B cell (primary cell): ENCODE measurements around the gene HSPE1. TPM values are rescaled to one million over a fixed set of nuclear protein-coding genes. Genes with fewer than 3 reads are reported as not detected.

ENCODE experiments used
- ATAC-seq: fragments of 200-7000 bp; cut with Tn5 transposase; one replicate; pipeline ENCODE4 v1.10.0; 2021; ENCODE audit warnings: low read depth, mild to moderate bottlenecking, moderate number of reproducible peaks, moderate library complexity
- CTCF ChIA-PET: fragments of 350-600 bp; sonication (Branson Sonifier 250); formaldehyde crosslinking; loops from one replicate; lab custom pipeline; 2021; ENCODE audit warnings: antibody characterized with exemption, inconsistent platforms; lab: Charles Lee
- POLR2A ChIA-PET: fragments of 350-600 bp; sonication (Branson Sonifier 250); formaldehyde crosslinking; loops from one replicate; lab custom pipeline; 2021; ENCODE audit warnings: antibody characterized with exemption; lab: Charles Lee
- DNase-seq: peaks from one replicate; pipeline ENCODE4 v3.0.0; 2013
- H2AFZ ChIP-seq: 2 replicates; pipeline ENCODE4 v1.6.1; 2012; ENCODE audit warnings: mild to moderate bottlenecking, low read depth, low read length; ENCODE audit not compliant: insufficient read depth, poor library complexity, severe bottlenecking
- H3K27ac ChIP-seq, 2 donors: 1 replicate in 1 of 2; 2 replicates in 1 of 2; pipeline ENCODE4 v1.5.1; 2012 to 2013; ENCODE audit warnings: low read length in 2 of 2, mild to moderate bottlenecking in 2 of 2, moderate library complexity in 1 of 2
- H3K27me3 ChIP-seq, 4 experiments: fragments of 200-600 bp in 1 of 4; sonication (generic) in 1 of 4; replicated peaks in 1 of 4; 1 replicate in 2 of 4; 2 replicates in 2 of 4; pipeline versions ENCODE4 v1.6.1 to v1.7.0; 2013 to 2016; ENCODE audit warnings: low read length in 3 of 4, mild to moderate bottlenecking in 2 of 4, mixed read lengths in 1 of 4, moderate library complexity in 1 of 4; ENCODE audit not compliant: insufficient read depth in 4 of 4, control insufficient read depth in 3 of 4; ENCODE audit errors: control extremely low read depth in 1 of 4
- H3K36me3 ChIP-seq, 2 experiments: replicated peaks in 1 of 2; 1 replicate in 1 of 2; 2 replicates in 1 of 2; pipeline versions ENCODE4 v1.6.1 to v1.7.1; 2013; ENCODE audit warnings: low read length in 1 of 2; ENCODE audit not compliant: insufficient read depth in 2 of 2, control insufficient read depth in 1 of 2; ENCODE audit errors: control extremely low read depth in 1 of 2, extremely low read depth in 1 of 2
- H3K4me1 ChIP-seq, 2 donors: fragments of 200-600 bp in 1 of 2; sonication (generic) in 1 of 2; 1 replicate in 1 of 2; 2 replicates in 1 of 2; pipeline versions ENCODE4 v1.5.1 to v1.6.1; 2013 to 2017; ENCODE audit warnings: low read length in 2 of 2; ENCODE audit not compliant: control insufficient read depth in 2 of 2, insufficient read depth in 2 of 2
- H3K4me2 ChIP-seq: replicated peaks from 2 replicates; pipeline ENCODE3; 2012; ENCODE audit warnings: mild to moderate bottlenecking, low read depth, low read length; ENCODE audit not compliant: poor library complexity, severe bottlenecking
- H3K4me3 ChIP-seq, 5 experiments: fragments of 200-600 bp in 1 of 5; sonication (generic) in 1 of 5; 1 replicate in 3 of 5; 2 replicates in 2 of 5; pipeline versions ENCODE4 v1.5.1 to v1.7.0; 2011 to 2016; ENCODE audit warnings: low read length in 4 of 5, mild to moderate bottlenecking in 4 of 5, low read depth in 2 of 5, control low read depth in 1 of 5, moderate library complexity in 1 of 5; ENCODE audit not compliant: insufficient read depth in 1 of 5; ENCODE audit errors: control extremely low read depth in 1 of 5, extremely low read depth in 1 of 5
- H3K79me2 ChIP-seq: fragments of 200-600 bp; sonication (generic); one replicate; pipeline ENCODE4 v1.6.0; 2016; ENCODE audit warnings: low read length; ENCODE audit not compliant: control insufficient read depth, insufficient read depth
- H3K9ac ChIP-seq: fragments of 200-600 bp; sonication (generic); 2 replicates; pipeline ENCODE4 v1.6.1; 2017; ENCODE audit warnings: mild to moderate bottlenecking, low read length, moderate library complexity
- H3K9me3 ChIP-seq, 3 donors: one replicate each; pipeline versions ENCODE4 v1.6.1 to v1.7.1; 2013; ENCODE audit warnings: low read length in 2 of 3; ENCODE audit not compliant: control insufficient read depth in 2 of 3, insufficient read depth in 1 of 3; ENCODE audit errors: control extremely low read depth in 1 of 3
- H4K20me1 ChIP-seq: 2 replicates; pipeline ENCODE4 v1.6.0; 2012; ENCODE audit warnings: mild to moderate bottlenecking, low read length; ENCODE audit not compliant: insufficient read depth, control insufficient read depth, poor library complexity, severe bottlenecking
- H3K27ac Mint-ChIP-seq: one replicate; pipeline ENCODE4 v1.8.0; 2021; ENCODE audit warnings: mixed read lengths
- H3K27me3 Mint-ChIP-seq: one replicate; pipeline ENCODE4 v1.8.0; 2021; ENCODE audit warnings: mixed read lengths
- H3K4me1 Mint-ChIP-seq: one replicate; pipeline ENCODE4 v1.8.0; 2021; ENCODE audit warnings: mixed read lengths
- H3K4me3 Mint-ChIP-seq: one replicate; pipeline ENCODE4 v1.8.0; 2021; ENCODE audit warnings: mixed read lengths
- H3K9me3 Mint-ChIP-seq: one replicate; pipeline ENCODE4 v1.8.0; 2022; ENCODE audit warnings: mixed read lengths; ENCODE audit not compliant: insufficient read depth
- EZH2 ChIP-seq: IDR thresholded peaks from 2 replicates; pipeline ENCODE4 v1.6.1; 2012; ENCODE audit warnings: borderline replicate concordance, low read depth, mild to moderate bottlenecking, moderate library complexity, low read length; ENCODE audit not compliant: insufficient read depth, poor library complexity, severe bottlenecking
- WGBS: methylation state at CpG from one replicate; pipeline ENCODE4 v1.1.5; 2013; ENCODE audit warnings: missing lambda C conversion rate; ENCODE audit not compliant: insufficient coverage; 5-methylcytosine and 5-hydroxymethylcytosine counted together
- intact Hi-C: fragments of 100-400 bp; cut with micrococcal nuclease; formaldehyde crosslinking; loops from one replicate; pipeline ENCODE4 v1.10.0; 2022
- polyA plus RNA-seq: library from polyadenylated mRNA; depleted of rRNA; stranded (reverse); fragments of >200 nt; gene quantifications from 2 replicates; pipeline ENCODE4 v1.2.3, GENCODE V29; 2012
- total RNA-seq, 2 donors: library from RNA; stranded (reverse); fragments of 120-200 nt in 1 of 2; gene quantifications; 1 replicate in 1 of 2; 2 replicates in 1 of 2; pipeline versions ENCODE4 v1.2.3 to v1.2.4, GENCODE V29; 2013 to 2022
- TF ChIP-seq, protein P1 (sequence below): fragments of 200-600 bp; IDR thresholded peaks from one replicate; pipeline ENCODE4 v1.8.0; 2022; ENCODE audit warnings: antibody characterized with exemption, mild to moderate bottlenecking

Gene HSPE1
- total and polyA plus RNA-seq, 2 donors (not counting 1 experiment from before 2014, with no cell fraction given) = 46.2 to 49.8 TPM

DNA sequence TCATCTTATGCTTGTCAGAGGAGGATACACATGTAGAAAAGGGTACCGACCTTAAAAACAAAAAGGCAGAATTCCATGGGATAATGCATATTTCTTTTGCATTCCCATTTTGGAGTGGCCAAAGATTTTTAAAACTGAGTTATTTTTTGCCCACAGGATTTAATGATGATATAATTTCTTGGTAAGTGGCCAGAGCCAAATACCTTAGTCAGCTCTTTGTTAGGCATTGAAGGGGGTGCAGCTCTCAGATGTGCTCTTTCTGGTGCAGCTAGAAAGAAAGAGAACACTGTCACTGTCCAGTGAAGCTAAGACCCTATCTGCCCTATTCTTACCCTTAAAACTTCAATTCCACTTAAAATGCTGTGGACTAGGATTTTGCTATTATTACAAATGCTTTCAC, 36.0 kb upstream of the HSPE1 start:
- no peaks in the 10 kb centered on the region for H3K27me3 ChIP-seq
- peaks cover 24% of the 10 kb centered on the region for H4K20me1 ChIP-seq
- TF ChIP-seq, protein P1, sequence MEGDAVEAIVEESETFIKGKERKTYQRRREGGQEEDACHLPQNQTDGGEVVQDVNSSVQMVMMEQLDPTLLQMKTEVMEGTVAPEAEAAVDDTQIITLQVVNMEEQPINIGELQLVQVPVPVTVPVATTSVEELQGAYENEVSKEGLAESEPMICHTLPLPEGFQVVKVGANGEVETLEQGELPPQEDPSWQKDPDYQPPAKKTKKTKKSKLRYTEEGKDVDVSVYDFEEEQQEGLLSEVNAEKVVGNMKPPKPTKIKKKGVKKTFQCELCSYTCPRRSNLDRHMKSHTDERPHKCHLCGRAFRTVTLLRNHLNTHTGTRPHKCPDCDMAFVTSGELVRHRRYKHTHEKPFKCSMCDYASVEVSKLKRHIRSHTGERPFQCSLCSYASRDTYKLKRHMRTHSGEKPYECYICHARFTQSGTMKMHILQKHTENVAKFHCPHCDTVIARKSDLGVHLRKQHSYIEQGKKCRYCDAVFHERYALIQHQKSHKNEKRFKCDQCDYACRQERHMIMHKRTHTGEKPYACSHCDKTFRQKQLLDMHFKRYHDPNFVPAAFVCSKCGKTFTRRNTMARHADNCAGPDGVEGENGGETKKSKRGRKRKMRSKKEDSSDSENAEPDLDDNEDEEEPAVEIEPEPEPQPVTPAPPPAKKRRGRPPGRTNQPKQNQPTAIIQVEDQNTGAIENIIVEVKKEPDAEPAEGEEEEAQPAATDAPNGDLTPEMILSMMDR = no peak
- TF ChIP-seq EZH2 = no peak
- no peak overlapping the region for H3K4me3 ChIP-seq
- peaks cover 51% of the 10 kb centered on the region for H3K79me2 ChIP-seq
- Mint-ChIP-seq H3K4me1 (peaks cover 3% of the 10 kb centered on the region), H3K4me3 (no peak overlapping the region), H3K9me3 (no peaks in the 10 kb centered on the region), H3K27ac (no peak overlapping the region), H3K27me3 (no peaks in the 10 kb centered on the region)
- H3K36me3 ChIP-seq = peaks cover 8 to 66% of the 10 kb centered on the region in 2 experiments
- no peaks in the 10 kb centered on the region for H3K9me3 ChIP-seq
- no peak overlapping the region for H2AFZ ChIP-seq
- no peak for ATAC-seq
- ChIA-PET POLR2A (interaction anchor here (0.7 kb wide), 1 partner anchor 413 kb away, joined by 5 read pairs; no protein-coding TSS in a partner anchor), CTCF (no interaction called here)
- H3K9ac ChIP-seq = no peak overlapping the region
- no peak overlapping the region for H3K27ac ChIP-seq
- no peak overlapping the region for H3K4me2 ChIP-seq
- WGBS = 100% methylated on average over 1 of the region's 1 CpG
- intact Hi-C loops = no loop called here
- no peak for DNase-seq
- H3K4me1 ChIP-seq = no peaks in the 10 kb centered on the region

DNA sequence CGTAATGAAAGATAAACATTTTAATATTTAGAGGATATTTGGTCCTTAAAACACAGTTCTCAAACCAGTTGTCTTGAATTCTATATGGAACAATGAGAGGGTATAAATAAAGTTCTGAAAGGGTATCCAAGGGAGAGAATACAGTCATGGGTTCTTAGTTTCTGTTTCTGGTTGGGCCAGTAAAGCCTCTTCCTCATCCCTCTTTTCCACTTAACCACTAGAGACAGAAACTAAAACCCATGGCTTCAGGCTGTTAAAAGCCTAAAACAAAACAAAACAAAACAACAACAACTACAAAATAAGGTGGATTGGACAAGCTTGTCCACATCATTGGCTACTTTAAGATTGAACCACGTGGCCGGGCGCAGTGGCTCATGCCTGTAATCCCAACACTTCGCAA, 28.0 kb upstream of the HSPE1 start:
- Histone ChIP-seq H3K4me3 (no peak overlapping the region), H3K9me3 (no peaks in the 10 kb centered on the region), H3K4me1 (no peaks in the 10 kb centered on the region), H3K27me3 (no peaks in the 10 kb centered on the region), H2AFZ (no peak overlapping the region), H4K20me1 (no peaks in the 10 kb centered on the region), H3K4me2 (no peak overlapping the region), H3K79me2 (peaks cover 10% of the 10 kb centered on the region), H3K36me3 (peaks cover 10 to 61% of the 10 kb centered on the region in 2 experiments), H3K9ac (no peak overlapping the region), H3K27ac (no peak overlapping the region)
- POLR2A ChIA-PET = interaction anchor here (0.7 kb wide), 1 partner anchor 76 kb away, joined by 3 read pairs; no protein-coding TSS in a partner anchor
- Mint-ChIP-seq H3K4me3 (no peak overlapping the region), H3K4me1 (no peaks in the 10 kb centered on the region), H3K9me3 (no peaks in the 10 kb centered on the region), H3K27ac (no peak overlapping the region), H3K27me3 (no peaks in the 10 kb centered on the region)
- CTCF ChIA-PET = no interaction called here
- DNase-seq (no peak), ATAC-seq (no peak)
- TF ChIP-seq, protein P1 = no peak
- TF ChIP-seq EZH2 = no peak
- WGBS = 100% methylated on average over 4 of the region's 5 CpGs
- intact Hi-C loops = no loop called here
